NT2/D1 (cell line): ENCODE results near the gene FAM151A.

Experiments
- SUZ12 ChIP-seq: IDR thresholded peaks from 2 replicates; pipeline ENCODE4 v1.6.1; 2011; ENCODE audit not compliant: insufficient read length, insufficient read depth; ENCODE audit errors: extremely low read depth
- YY1 ChIP-seq: IDR thresholded peaks from 2 replicates; pipeline ENCODE4 v1.6.1; 2011; ENCODE audit not compliant: insufficient read length, insufficient read depth

- TF ChIP-seq SUZ12 (no peak), YY1 (no peak)
Measured at GRCh38 chr1:54582566-54583306, 40.6 kb downstream of the FAM151A start.
